K562 (cell line): ENCODE measurements around the gene GMDS. TPM values are rescaled to one million over a fixed set of nuclear protein-coding genes. Genes with fewer than 3 reads are reported as not detected.

Experiments
- ATAC-seq: fragments of 200-7000 bp; cut with Tn5 transposase; 3 replicates; pipeline ENCODE4 v1.9.1; 2020; ENCODE audit warnings: moderate library complexity
- BruUV-seq: library from RNA; stranded (reverse); fragments of 400-500 nt; replicated peaks from 2 replicates; lab custom pipeline; 2021; lab: Mats Ljungman, UMichigan
- CTCF ChIA-PET: fragments of 300-600 bp; formaldehyde crosslinking; extraction: SDS; loops from one replicate; lab custom pipeline; 2021; ENCODE audit warnings: low intra/inter-chr PET ratio; lab: Yijun Ruan, JAX
- POLR2A ChIA-PET: fragments of 300-600, 350-650 bp; sonication (Branson Sonifier 250); formaldehyde crosslinking; extraction: SDS; loops from one replicate; lab custom pipeline; 2021; ENCODE audit warnings: antibody characterized with exemption, inconsistent platforms; lab: Yijun Ruan, JAX
- DNase-seq, 4 experiments: peaks; one replicate each; pipeline versions ENCODE4 v3.0.0 to v3.0.0-alpha.2; 2011 to 2018; ENCODE audit warnings: low spot score in 3 of 4, mixed read lengths in 3 of 4; ENCODE audit errors: extremely low read depth in 1 of 4
- FAIRE-seq: peaks from 2 replicates; lab custom pipeline; 2011; peaks lifted over from hg19 to GRCh38; lab: Jason Lieb, UNC
- H2AFZ ChIP-seq: 2 replicates; pipeline ENCODE4 v1.6.0; 2011; ENCODE audit warnings: low read depth, low read length, control low read depth, inconsistent platforms
- H3K27ac ChIP-seq: fragments of 200-600 bp; 3 replicates; pipeline ENCODE4 v1.8.0; 2011; ENCODE audit warnings: low read depth, mild to moderate bottlenecking, control low read depth, inconsistent platforms, low read length, moderate library complexity, mixed read lengths; ENCODE audit errors: extremely low read depth
- H3K27me3 ChIP-seq, 2 experiments: fragments of 300-600 bp in 1 of 2; 2 replicates in 1 of 2; 3 replicates in 1 of 2; pipeline versions ENCODE4 v1.6.0 to v1.8.0; 2011; ENCODE audit warnings: inconsistent platforms in 2 of 2, low read length in 2 of 2, mild to moderate bottlenecking in 1 of 2, mixed read lengths in 1 of 2, moderate library complexity in 1 of 2; ENCODE audit not compliant: control insufficient read depth in 2 of 2, insufficient read depth in 2 of 2
- H3K36me3 ChIP-seq: fragments of 300-600 bp; 3 replicates; pipeline ENCODE4 v1.8.0; 2011; ENCODE audit warnings: mild to moderate bottlenecking, low read length, inconsistent platforms; ENCODE audit not compliant: control insufficient read depth, insufficient read depth
- H3K4me1 ChIP-seq, 2 experiments: fragments of 200-600 bp in 1 of 2; replicated peaks in 1 of 2; 2 replicates in 1 of 2; 3 replicates in 1 of 2; pipeline versions ENCODE4 v1.5.1 to v1.8.0; 2011; ENCODE audit warnings: inconsistent platforms in 2 of 2, low read length in 2 of 2, mild to moderate bottlenecking in 1 of 2, mixed read lengths in 1 of 2, moderate library complexity in 1 of 2; ENCODE audit not compliant: control insufficient read depth in 2 of 2, insufficient read depth in 2 of 2
- H3K4me2 ChIP-seq: 2 replicates; pipeline ENCODE4 v1.6.1; 2011; ENCODE audit warnings: low read length, control low read depth, inconsistent platforms, mixed read lengths; ENCODE audit not compliant: insufficient read depth
- H3K4me3 ChIP-seq: fragments of 200-600 bp; sonication (generic), shearing (Covaris generic); 2 replicates; pipeline ENCODE4 v1.5.1; 2016; ENCODE audit warnings: control low read depth, inconsistent platforms
- H3K79me2 ChIP-seq: fragments of 200-600 bp; 3 replicates; pipeline ENCODE4 v1.8.0; 2011; ENCODE audit warnings: low read length, inconsistent platforms; ENCODE audit not compliant: control insufficient read depth, insufficient read depth
- H3K9ac ChIP-seq, 2 experiments: 2 replicates each; pipeline versions ENCODE4 v1.6.0 to v1.6.1; 2011; ENCODE audit warnings: low read depth in 2 of 2, low read length in 2 of 2, control low read depth in 1 of 2, inconsistent platforms in 1 of 2, mild to moderate bottlenecking in 1 of 2, mixed read lengths in 1 of 2; ENCODE audit not compliant: insufficient read depth in 1 of 2
- H3K9me1 ChIP-seq: one replicate; pipeline ENCODE4 v1.6.0; 2011; ENCODE audit warnings: inconsistent platforms, mild to moderate bottlenecking, low read length, moderate library complexity; ENCODE audit not compliant: control insufficient read depth, insufficient read depth
- H3K9me3 ChIP-seq: replicated peaks from 2 replicates; pipeline ENCODE4 v1.5.1; 2011; ENCODE audit warnings: low read depth, low read length, inconsistent platforms; ENCODE audit not compliant: control insufficient read depth, insufficient read depth
- H4K20me1 ChIP-seq: replicated peaks from 2 replicates; pipeline ENCODE4 v1.6.1; 2011; ENCODE audit warnings: low read length, inconsistent platforms, mixed read lengths; ENCODE audit not compliant: control insufficient read depth, insufficient read depth
- CXXC5 ChIP-seq: fragments of 250-450 bp; sonication (Bioruptor Pico); IDR thresholded peaks from 2 replicates; pipeline ENCODE4 v1.8.0; 2022; ENCODE audit warnings: inconsistent platforms, mild to moderate bottlenecking, moderate library complexity
- FOXJ2 ChIP-seq: fragments of 200-800 bp; sonication (Bioruptor generic); IDR thresholded peaks from 2 replicates; pipeline ENCODE4 v1.6.1; 2016; ENCODE audit warnings: missing genetic modification characterization, missing compliant biosample characterization
- FUS ChIP-seq: fragments of 200-400 bp; formaldehyde crosslinking; optimal IDR thresholded peaks from 2 replicates; pipeline ENCODE3; 2017; ENCODE audit warnings: low read depth, low read length
- GABPB1 ChIP-seq: sonication (generic); formaldehyde crosslinking; IDR thresholded peaks from 2 replicates; pipeline ENCODE4 v1.8.0; 2022; ENCODE audit warnings: mild to moderate bottlenecking, missing genetic modification reagents
- HDAC8 ChIP-seq: fragments of 450-650 bp; IDR thresholded peaks from 2 replicates; pipeline ENCODE4 v1.6.1; 2016; ENCODE audit warnings: mild to moderate bottlenecking, missing genetic modification characterization, moderate library complexity, missing compliant biosample characterization
- HDGF ChIP-seq: fragments of 450-650 bp; IDR thresholded peaks from 2 replicates; pipeline ENCODE4 v1.6.1; 2016
- HNRNPK ChIP-seq: fragments of 200-400 bp; formaldehyde crosslinking; IDR thresholded peaks from one replicate; pipeline ENCODE4 v1.6.1; 2018; ENCODE audit warnings: mild to moderate bottlenecking, low read depth, low read length; ENCODE audit not compliant: poor library complexity, severe bottlenecking
- HSF4 ChIP-seq: fragments of 250-450 bp; sonication (Bioruptor Pico); IDR thresholded peaks from 2 replicates; pipeline ENCODE4 v2.1.2; 2022; ENCODE audit warnings: mild to moderate bottlenecking, moderate library complexity, borderline replicate concordance
- KLF13 ChIP-seq: fragments of 450-650 bp; IDR thresholded peaks from 2 replicates; pipeline ENCODE4 v1.6.1; 2016; ENCODE audit warnings: missing genetic modification characterization, low read depth, mild to moderate bottlenecking, missing compliant biosample characterization, moderate library complexity, borderline replicate concordance
- POLR2G ChIP-seq: fragments of 200-400 bp; formaldehyde crosslinking; IDR thresholded peaks from 2 replicates; pipeline ENCODE4 v1.6.1; 2017; ENCODE audit warnings: low read depth, mild to moderate bottlenecking, antibody characterized with exemption, low read length, moderate library complexity
- SLC30A9 ChIP-seq: fragments of 250-450 bp; sonication (Bioruptor Pico); IDR thresholded peaks from 2 replicates; pipeline ENCODE4 v1.8.0; 2022; ENCODE audit warnings: mild to moderate bottlenecking, moderate library complexity
- SMARCA4 ChIP-seq: fragments of 450-650 bp; IDR thresholded peaks from 2 replicates; pipeline ENCODE4 v1.6.1; 2016
- ZBTB1 ChIP-seq: sonication (generic); formaldehyde crosslinking; IDR thresholded peaks from 2 replicates; pipeline ENCODE4 v1.8.1; 2023; ENCODE audit warnings: missing genetic modification reagents, low read depth, mild to moderate bottlenecking, borderline replicate concordance
- ZNF431 ChIP-seq: sonication (generic); formaldehyde crosslinking; IDR thresholded peaks from 2 replicates; pipeline ENCODE4 v1.8.0; 2022; ENCODE audit warnings: mild to moderate bottlenecking, missing genetic modification reagents
- ZNF444 ChIP-seq: fragments of 250-450 bp; sonication (Bioruptor Pico); IDR thresholded peaks from 2 replicates; pipeline ENCODE4 v1.4.0; 2020; ENCODE audit warnings: mild to moderate bottlenecking, moderate library complexity
- ZNF764 ChIP-seq: fragments of 250-450 bp; sonication (Bioruptor Pico); IDR thresholded peaks from 2 replicates; pipeline ENCODE4 v1.4.0; 2020; ENCODE audit warnings: low read depth, mild to moderate bottlenecking, moderate library complexity
- ZNF77 ChIP-seq: fragments of 250-450 bp; sonication (Bioruptor Pico); IDR thresholded peaks from 2 replicates; pipeline ENCODE4 v1.5.0; 2020
- WGBS: fragments of 100-300 bp; shearing (Covaris generic); methylation state at CpG from one replicate; pipeline ENCODE4 v1.1.6; 2016; ENCODE audit warnings: low coverage, mixed read lengths; ENCODE audit not compliant: insufficient coverage; ENCODE audit errors: missing lambda C conversion rate; 5-methylcytosine and 5-hydroxymethylcytosine counted together
- in situ Hi-C: fragments of 300-500 bp; cut with MboI; formaldehyde crosslinking; loops from 4 replicates; pipeline ENCODE4 v1.15.0; 2018; ENCODE audit warnings: inconsistent platforms, mixed read lengths
- intact Hi-C: fragments of 100-400 bp; cut with micrococcal nuclease; formaldehyde crosslinking; loops from 2 replicates; pipeline ENCODE4 v1.14.2; 2022
- polyA plus RNA-seq, 8 experiments: library from polyadenylated mRNA; depleted of rRNA in 4 of 8; stranded (reverse) in 5 of 8; unstranded in 3 of 8; fragments of >200 nt; fragmentation: Nextera tagmentation in 2 of 8; fragmentation: Illumina TruSeq in 1 of 8; extraction: Ambion mirVana in 2 of 8; extraction: Trizol in 1 of 8; gene quantifications; 2 replicates each; pipeline versions ENCODE4 v1.2.1 to v1.2.3, GENCODE V29; 2011 to 2014; ENCODE audit warnings: inconsistent platforms in 1 of 8, missing spikeins in 1 of 8
- total RNA-seq, 7 experiments: library from RNA; depleted of rRNA in 6 of 7; stranded (reverse); fragments of >200 nt in 6 of 7; fragmentation: Illumina TruSeq in 2 of 7; extraction: Trizol in 2 of 7; gene quantifications; 2 replicates each; pipeline versions ENCODE4 v1.2.1 to v1.2.3, GENCODE V29; 2011 to 2021; ENCODE audit warnings: low replicate concordance in 1 of 7
- TF ChIP-seq, protein P1 (sequence below): fragments of 250-450 bp; sonication (Bioruptor Pico); IDR thresholded peaks from 2 replicates; pipeline ENCODE4 v1.8.0; 2022; ENCODE audit warnings: moderate library complexity, mild to moderate bottlenecking, inconsistent platforms
- TF ChIP-seq, protein P2 (sequence below): fragments of 150-350 bp; conservative IDR thresholded peaks from 2 replicates; pipeline ENCODE4 v1.6.1; 2014; ENCODE audit warnings: low read length

The GMDS gene
- total and polyA plus RNA-seq, 9 of the 15 experiments (the other 6 are each of a cell fraction or from before 2014, with no cell fraction given): 0.48 to 31.8 (median 13.4) TPM

DNA sequence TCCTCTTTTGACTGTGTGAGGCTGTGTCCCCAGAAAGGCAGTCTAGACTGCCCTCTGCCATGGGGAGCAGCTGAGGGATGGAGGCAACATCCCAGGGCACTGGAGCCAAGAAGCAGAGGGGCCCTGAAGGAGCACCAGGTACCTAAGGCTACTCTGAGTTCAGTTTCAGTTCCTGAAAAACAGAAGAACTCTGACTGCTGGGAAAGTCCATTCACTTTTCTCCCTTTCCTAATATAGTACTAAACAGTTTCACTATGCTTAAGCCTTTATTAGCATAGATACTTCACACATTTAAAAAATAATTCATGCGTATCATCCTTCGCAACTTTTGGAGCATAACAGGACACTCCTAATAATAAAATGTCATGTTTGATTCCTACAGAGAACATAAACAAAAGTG is 505.7 kb downstream of the GMDS start:
- Histone ChIP-seq H3K4me1 (no peaks in the 10 kb centered on the region), H3K79me2 (no peaks in the 10 kb centered on the region), H2AFZ (no peak overlapping the region), H3K9ac (no peak overlapping the region), H3K4me2 (no peak overlapping the region), H3K4me3 (no peak overlapping the region), H3K36me3 (no peaks in the 10 kb centered on the region), H3K27me3 (peaks cover 9 to 15% of the 10 kb centered on the region in 2 experiments; a peak in 3 of 5 replicates), H3K9me3 (no peaks in the 10 kb centered on the region), H3K27ac (no peak overlapping the region), H3K9me1 (no peaks in the 10 kb centered on the region), H4K20me1 (0 out of 2 replicates have a peak, but pooled peaks cover 6% of the 10 kb centered on the region)
- 75% methylated on average over 2 of the region's 2 CpGs for WGBS
- no peak for ATAC-seq
- FAIRE-seq: no peak
- in situ Hi-C loops (no loop called here), intact Hi-C loops (no loop called here)
- no peak for DNase-seq
- POLR2A ChIA-PET: no interaction called here
- TF ChIP-seq SMARCA4 (no peak), ZNF431 (CRISPR knock-in tag) (no peak), ZBTB1 (CRISPR knock-in tag) (no peak), HSF4 (CRISPR knock-in tag) (no peak), POLR2G (no peak), ZNF77 (CRISPR knock-in tag) (no peak), FOXJ2 (tag) (no peak), ZNF764 (CRISPR knock-in tag) (no peak), HDGF (no peak), FUS (no peak), HDAC8 (tag) (no peak), SLC30A9 (CRISPR knock-in tag) (no peak), HNRNPK (no peak), KLF13 (tag) (no peak), GABPB1 (no peak), CXXC5 (CRISPR knock-in tag) (no peak), ZNF444 (CRISPR knock-in tag) (no peak)
- TF ChIP-seq, protein P1, sequence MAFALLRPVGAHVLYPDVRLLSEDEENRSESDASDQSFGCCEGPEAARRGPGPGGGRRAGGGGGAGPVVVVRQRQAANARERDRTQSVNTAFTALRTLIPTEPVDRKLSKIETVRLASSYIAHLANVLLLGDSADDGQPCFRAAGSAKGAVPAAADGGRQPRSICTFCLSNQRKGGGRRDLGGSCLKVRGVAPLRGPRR: no peak
- TF ChIP-seq, protein P2, sequence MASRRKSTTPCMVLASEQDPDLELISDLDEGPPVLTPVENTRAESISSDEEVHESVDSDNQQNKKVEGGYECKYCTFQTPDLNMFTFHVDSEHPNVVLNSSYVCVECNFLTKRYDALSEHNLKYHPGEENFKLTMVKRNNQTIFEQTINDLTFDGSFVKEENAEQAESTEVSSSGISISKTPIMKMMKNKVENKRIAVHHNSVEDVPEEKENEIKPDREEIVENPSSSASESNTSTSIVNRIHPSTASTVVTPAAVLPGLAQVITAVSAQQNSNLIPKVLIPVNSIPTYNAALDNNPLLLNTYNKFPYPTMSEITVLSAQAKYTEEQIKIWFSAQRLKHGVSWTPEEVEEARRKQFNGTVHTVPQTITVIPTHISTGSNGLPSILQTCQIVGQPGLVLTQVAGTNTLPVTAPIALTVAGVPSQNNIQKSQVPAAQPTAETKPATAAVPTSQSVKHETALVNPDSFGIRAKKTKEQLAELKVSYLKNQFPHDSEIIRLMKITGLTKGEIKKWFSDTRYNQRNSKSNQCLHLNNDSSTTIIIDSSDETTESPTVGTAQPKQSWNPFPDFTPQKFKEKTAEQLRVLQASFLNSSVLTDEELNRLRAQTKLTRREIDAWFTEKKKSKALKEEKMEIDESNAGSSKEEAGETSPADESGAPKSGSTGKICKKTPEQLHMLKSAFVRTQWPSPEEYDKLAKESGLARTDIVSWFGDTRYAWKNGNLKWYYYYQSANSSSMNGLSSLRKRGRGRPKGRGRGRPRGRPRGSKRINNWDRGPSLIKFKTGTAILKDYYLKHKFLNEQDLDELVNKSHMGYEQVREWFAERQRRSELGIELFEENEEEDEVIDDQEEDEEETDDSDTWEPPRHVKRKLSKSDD: no peak
- CTCF ChIA-PET: no interaction called here
- BruUV-seq: no TSS peak
